ENCODE data around the gene RARA.
"Not testable (repeated sequence)": the region's sequence is repeated elsewhere in the genome, so short reads cannot be mapped to it uniquely, and the experiment has no call there.

RARA gene

GRCh38 chr17:40382251-40382650 is 73.3 kb downstream of the RARA start:
- no peak for DNase-seq

GRCh38 chr17:40386555-40386954 is 77.6 kb downstream of the RARA start:
- not testable (repeated sequence) for DNase-seq

- no peak for DNase-seq
Observed at GRCh38 chr17:40399185-40399584, 90.2 kb downstream of the RARA start.

GRCh38 chr17:40402668-40403067 is 93.7 kb downstream of the RARA start:
- no peak for DNase-seq

- DNase-seq, result no peak
Observed at GRCh38 chr17:40404003-40404402, 95.0 kb downstream of the RARA start.

Measured in activated CD4-positive, alpha-beta T cell treated with anti-CD3 and anti-CD28 coated beads for 4 hours (primary cell).